ENCODE results near the gene OXSR1. TPM values are rescaled to one million over a fixed set of nuclear protein-coding genes. Genes with fewer than 3 reads are reported as not detected.
"Not testable (repeated sequence)": the region's sequence is repeated elsewhere in the genome, so short reads cannot be mapped to it uniquely, and the experiment has no call there.

Gene OXSR1
- total RNA-seq, 1 donor from 2014 or later: 24.0 TPM

DNA sequence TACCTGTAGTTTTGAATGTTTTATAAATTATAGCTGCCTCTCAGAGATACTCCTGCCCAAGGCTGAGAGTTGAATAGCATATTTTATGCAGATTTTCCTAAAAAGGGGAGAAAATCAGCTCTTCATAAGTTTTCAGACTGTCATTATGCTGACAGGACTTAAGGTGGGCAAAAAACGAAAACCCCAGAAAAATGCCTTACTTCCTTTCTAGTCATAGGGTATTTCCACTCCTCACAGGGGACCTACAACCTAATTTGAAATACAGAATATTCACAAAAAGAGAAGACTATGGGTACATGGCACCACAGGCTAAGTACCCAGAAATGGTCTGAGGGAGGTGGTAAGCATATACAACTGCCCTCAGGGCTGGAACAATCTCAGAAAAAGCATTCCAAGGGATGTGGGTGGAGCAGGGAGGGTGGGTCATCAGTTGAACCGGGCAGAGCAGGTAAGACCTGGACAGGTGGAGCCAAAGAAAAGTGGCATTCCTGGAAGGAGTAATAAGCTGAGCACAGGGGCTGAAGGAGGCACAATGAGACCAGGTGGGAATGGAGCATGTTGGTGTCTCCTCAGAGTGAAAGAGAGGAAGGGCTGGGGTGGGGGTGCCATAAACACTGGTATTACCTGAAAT lies 10.6 kb upstream of the OXSR1 start:
- DNase-seq: no peak
- no peak for ATAC-seq (ENCODE audit: poor library complexity)
- intact Hi-C loops (cut with DNase I): no loop called here

DNA sequence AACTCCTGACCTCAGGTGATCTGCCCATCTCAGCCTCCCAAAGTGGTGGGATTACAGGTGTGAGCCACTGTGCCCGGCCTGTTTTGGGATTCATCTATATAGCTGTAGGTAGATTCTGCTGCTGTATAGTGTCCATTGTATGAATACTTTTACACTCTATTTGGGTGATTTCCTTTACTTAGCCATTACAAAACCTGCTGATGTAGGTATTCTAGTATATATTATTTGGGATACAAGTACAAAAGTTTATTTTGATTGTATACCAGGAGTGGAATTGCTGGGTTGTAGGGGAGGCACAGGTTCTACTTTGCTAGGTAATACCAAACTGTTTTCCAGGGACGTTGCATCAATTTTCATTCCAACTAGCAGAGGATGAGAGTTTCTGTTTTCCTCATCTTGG lies 9.5 kb upstream of the OXSR1 start:
- intact Hi-C loops (cut with DNase I): no loop called here
- no peak for DNase-seq
- no peak for ATAC-seq (ENCODE audit: poor library complexity)

DNA sequence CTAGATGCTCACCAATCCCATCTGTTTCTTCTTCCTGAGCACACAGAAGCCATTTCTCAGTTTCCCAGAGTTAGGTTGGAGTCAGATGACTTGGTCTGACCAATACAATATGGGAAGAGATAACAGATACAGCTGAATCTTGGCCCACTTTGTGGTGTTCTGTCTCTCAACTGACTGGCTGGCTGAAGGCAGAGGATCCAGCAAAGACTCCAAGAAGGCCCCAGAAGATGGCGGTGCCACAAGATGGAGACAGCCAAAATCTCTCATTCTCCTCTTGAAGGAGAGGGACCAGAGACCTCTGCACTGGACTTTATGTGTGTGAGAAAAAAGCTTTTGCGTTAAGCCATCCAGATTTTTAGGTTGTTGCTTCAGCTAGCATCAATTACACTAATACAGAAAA lies 8.2 kb upstream of the OXSR1 start:
- no peak for DNase-seq
- no peak for ATAC-seq (ENCODE audit: poor library complexity)
- intact Hi-C loops (cut with DNase I): no loop called here

DNA sequence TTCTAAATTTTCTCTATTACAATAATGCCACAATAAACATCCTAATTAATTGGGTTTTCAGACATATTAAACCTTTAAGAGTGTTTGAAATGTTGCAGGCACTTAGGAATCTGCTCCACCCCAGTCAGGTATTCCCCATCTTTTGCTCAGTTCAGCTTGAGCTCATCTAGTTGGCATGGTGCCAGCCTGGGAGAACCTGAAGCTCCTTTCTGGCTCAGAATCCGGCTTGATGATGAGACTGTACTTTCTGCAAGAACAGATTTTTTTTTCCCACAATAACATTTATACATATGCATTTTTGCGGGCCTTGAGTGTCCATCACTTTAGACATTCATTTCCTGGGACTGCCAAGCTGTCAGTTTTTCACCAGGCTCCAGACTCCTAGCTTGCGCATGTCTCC lies 7.7 kb upstream of the OXSR1 start:
- intact Hi-C loops (cut with DNase I): no loop called here
- DNase-seq (no peak), ATAC-seq (ENCODE audit: poor library complexity) (no peak)

DNA sequence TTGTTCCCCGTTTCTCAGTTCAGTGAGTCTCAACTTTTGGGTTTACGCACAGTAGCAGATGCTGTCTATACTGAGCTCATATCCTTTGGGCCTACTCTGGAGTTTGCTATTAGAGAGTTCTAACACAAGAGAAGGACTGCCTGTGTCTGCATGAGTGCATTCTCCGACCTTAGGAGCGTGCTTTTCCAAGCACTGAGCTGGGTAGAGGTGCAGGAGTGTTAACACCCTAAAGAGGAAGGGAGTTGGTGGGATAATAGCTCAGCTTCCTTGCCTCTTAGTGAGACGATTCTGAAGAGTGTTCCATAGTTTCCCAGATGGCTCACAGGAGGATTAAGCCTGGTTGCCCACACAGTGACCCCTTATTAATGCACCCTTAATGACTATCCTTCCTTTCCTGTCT lies 6.9 kb upstream of the OXSR1 start:
- no peak for ATAC-seq (ENCODE audit: poor library complexity)
- intact Hi-C loops (cut with DNase I): no loop called here

DNA sequence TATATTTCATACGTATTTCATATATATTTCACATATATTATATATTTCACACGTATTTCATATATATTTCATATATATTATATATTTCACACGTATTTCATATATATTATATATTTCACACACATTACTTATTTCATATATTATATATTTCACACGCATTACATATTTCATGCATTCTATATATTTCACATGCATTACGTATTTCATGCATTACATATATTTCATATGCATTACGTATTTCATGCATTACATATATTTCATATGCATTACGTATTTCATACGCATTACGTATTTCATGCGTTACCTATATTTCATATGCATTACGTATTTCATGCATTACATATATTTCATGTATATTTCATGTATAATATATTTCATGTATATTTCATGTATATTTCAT lies 4.6 kb upstream of the OXSR1 start:
- ATAC-seq (ENCODE audit: poor library complexity); intact Hi-C loops (cut with DNase I); DNase-seq: not testable (repeated sequence)

More for the DNA sequence above, 6.9 kb upstream of the OXSR1 start:
- DNase-seq: no peak

DNA sequence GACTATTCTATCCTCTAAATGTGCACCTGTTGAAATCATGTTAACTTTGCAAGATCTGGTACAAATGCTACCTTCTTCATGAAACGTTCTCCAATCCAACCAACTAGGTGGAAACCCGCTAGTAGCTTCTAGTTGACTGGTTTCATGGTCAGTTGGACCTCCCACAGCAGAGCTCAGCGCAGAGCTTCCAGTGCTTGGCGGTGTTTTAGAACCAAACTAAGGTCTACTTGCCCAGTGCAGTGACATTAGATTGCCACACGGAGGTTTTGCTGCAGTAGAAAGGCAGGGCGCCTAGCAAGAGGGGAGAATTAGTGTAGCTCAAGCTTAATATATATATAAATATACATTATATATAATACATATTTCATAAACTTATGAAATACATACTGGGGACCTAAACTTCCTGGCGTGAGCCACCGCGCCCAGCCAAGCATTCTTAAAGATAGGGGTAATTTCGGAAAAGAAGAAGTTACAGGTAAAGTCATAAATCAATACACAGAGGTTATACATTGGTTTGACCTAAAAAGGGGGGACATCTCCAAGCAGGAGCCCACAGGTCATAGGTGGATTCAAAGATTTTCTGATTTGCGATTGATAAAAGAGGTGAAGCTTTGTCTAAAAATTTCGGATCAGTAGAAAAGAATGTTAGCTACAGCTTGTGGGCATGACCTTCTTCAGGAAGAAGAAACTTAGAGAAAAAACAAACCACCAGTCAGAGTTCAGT lies 2.1 kb upstream of the OXSR1 start:
- DNase-seq (no peak), ATAC-seq (ENCODE audit: poor library complexity) (no peak)
- intact Hi-C loops (cut with DNase I): no loop called here

DNA sequence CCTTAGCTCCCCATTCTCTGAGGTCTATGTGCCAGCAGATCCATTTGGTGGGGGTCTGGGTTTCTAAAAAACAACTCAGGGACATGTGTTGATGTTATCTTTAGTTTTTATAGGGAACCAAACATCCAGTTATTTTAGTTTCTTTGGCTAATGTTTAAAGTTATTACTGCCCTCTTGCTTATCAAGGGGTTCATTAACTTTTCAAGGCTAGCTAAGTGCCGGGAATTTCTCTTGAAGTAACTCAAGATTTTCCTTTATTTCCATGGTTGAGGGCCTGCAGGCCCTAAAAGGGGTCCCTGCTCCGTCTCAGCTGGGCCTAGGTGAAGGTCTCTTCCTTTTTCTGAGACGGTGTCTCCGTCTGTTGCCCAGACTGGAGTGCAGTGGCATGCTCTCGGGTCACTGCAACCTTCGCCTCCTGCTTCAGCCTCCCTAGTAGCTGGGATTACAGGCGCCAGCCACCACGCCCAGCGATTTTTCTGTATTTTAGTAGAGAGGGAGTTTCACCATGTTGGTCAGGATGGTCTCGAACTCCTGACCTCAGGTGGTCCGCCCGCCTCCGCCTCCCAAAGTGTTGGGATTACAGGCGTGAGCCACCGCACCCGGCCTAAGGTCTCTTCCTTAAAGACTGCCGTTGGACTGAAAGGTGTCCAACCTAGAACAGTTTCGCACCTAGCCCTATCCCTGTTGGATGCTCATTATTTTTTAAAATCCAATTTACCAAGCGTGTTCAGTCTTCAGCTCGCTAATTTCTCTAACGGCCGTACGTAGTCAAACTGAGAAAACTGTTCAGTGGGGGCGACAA lies 1.3 kb upstream of the OXSR1 start:
- no peak for DNase-seq
- no peak for ATAC-seq (ENCODE audit: poor library complexity)
- intact Hi-C loops (cut with DNase I): loop anchor here (2.0 kb wide), 1 partner anchor 27 kb away; the partner anchor contains the start of gene ACAA1

DNA sequence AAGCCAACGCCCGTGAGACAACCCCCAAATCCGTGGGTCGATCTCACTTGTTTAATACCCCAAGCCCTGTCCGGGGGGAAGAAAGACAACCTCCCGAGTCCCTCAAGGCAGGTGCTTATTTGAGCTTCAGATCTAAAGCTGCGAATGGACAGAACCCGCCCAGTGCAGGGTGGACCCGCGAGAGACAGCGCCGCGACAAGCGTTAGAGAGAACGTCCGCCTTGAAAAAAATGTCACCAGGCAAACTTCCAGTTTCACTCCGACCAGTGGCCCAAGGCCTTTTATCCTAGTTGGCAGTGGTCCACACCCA lies 740 bp upstream of the OXSR1 start:
- DNase-seq (no peak), ATAC-seq (ENCODE audit: poor library complexity) (no peak)
- intact Hi-C loops (cut with DNase I): loop anchor here (2.0 kb wide), 1 partner anchor 28 kb away; the partner anchor contains the start of gene ACAA1

DNA sequence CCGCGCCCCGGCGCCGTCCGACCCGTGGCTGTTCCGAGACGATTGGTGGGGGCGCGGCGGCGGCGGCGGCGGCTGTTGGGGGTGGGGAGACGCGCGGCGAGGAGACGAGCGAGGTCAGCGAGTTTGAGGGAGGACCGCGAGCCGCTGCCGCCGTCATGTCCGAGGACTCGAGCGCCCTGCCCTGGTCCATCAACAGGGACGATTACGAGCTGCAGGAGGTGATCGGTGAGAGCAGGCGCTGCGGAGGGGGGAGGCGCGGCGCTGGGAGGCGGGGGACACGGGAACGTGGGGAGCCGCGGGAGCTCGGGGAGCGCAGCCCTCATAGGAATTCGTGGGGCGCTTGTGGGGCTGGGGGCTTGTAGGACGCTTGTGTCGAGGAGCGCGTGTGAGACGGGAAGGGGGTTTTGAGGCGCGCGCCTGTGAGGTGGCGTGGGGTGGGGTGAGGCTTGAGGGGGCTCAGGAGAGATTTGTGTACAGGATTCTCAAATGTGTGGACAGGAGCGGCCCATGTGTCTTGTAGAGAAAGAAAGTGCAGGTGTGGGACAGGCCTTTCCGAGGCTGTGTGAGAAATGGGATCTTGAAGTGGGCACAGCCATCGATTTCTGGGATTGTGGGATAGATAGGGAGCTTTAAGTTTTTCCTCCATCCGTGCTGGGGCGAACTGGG lies 518 bp downstream of the OXSR1 start:
- ATAC-seq (ENCODE audit: poor library complexity) (peak; percentile 50), DNase-seq (peak; percentile 78)

DNA sequence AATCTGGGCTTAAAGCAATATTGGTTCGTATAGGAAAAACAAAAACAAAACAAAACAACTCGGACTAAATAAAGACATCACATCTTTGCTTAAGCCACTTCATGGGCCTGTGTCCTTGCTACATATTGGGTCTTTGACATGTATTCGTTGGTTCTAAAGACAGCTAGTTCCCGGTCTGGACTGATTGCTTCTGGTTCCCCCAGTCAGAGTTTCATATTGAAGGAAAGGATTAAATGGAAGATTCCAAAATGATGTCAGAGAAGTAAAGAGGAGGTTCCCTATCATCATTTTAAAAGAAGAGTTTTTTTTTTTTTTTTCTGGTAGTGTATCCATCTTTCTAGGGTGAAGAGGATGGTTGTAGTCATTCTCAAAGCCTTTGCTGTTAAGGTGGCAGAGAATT lies 2.3 kb downstream of the OXSR1 start:
- no peak for DNase-seq
- intact Hi-C loops (cut with DNase I): no loop called here
- no peak for ATAC-seq (ENCODE audit: poor library complexity)

More for the DNA sequence above, 518 bp downstream of the OXSR1 start:
- intact Hi-C loops (cut with DNase I): loop anchor here (2.0 kb wide), 1 partner anchor 29 kb away; the partner anchor contains the start of gene ACAA1

DNA sequence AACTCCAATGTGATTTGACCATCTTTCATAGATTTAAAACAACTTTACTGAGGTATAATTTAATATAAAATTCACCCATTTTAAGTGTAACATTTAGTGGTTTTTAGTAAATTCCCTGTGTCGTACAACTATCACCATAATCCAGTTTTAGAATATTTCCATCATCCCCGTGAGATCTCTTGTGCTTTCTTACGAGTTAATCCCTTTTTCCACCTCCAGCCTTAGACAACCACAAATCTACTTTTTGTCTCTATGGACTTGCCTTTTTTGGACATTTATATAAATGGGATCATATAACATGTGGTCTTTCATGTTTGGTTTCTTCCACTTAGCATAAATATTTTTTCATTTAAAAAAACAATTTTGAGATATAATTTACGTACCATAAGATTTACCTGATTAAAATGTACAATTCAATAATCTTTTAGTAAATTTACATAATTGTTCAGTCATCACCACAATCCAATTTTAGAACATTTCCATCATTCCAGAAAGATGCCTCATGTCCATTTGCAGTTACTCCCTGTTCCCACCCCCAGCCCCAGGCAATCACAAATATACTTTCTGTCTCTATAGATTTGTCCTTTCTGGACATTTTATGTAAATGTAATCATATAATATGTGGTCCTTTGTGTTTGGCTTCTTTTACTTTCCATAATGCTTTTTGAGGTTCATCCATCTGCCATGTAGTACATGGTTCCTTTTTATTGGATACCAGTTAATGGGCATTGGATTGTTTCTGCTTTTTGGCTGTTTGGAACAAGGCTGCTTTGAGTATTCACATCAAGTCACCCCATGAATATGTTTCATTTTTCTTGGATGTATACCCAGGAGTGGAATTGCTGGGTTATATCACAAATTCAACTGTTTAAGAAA lies 3.1 kb downstream of the OXSR1 start:
- DNase-seq: no peak
- no peak for ATAC-seq (ENCODE audit: poor library complexity)
- intact Hi-C loops (cut with DNase I): no loop called here

DNA sequence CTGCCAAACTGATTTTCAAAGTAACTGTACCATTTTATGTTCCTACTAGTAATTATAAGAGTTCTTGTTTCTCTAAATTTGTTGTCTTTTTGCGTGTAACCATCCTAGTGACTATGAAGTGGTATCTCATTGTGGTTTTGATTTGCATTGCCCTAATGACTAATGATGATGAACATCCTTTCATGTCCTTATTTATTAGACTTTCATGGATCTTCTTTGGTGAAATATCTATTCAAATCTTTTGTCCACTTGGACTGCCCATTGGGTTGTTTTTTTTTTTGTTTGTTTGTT lies 3.6 kb downstream of the OXSR1 start:
- no peak for DNase-seq
- intact Hi-C loops (cut with DNase I): no loop called here
- no peak for ATAC-seq (ENCODE audit: poor library complexity)

DNA sequence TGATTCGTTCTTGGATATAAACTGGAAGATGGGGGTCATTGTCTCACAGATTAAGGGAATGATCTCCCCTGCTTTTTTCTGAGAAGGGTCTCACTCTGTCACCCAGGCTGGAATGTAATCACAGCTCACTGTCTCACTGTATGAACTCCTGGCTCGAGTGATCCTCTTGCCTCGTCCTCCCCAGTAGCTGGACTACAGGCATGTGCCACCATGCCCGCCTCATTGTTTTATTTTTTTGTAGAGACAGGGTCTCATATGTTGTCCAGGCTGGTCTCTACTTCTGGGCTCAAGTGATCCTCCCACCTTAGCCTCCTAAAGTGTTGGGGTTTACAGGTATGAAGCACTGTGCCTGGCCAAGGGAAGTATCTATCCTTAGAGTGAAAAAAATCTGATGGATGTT lies 5.4 kb downstream of the OXSR1 start:
- DNase-seq (no peak), ATAC-seq (ENCODE audit: poor library complexity) (no peak)
- intact Hi-C loops (cut with DNase I): no loop called here

DNA sequence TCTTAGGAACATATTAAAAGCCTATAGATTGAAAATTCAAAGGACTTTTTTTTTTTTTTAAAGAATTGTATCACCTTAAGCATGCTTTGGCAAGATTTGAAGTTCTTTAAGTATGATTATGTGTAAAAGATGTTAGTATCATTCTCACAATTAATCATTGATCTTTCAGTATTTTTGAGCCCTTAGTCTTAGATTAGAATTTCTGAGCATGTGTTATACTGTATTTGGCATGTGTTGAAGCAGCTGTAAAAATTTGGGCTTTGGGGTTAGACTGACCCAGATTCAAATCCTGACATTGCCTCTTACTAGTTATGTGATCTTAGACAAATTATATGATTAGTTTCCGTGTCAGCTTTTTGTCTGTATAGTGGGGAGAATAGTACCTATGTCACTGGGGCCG lies 6.3 kb downstream of the OXSR1 start:
- DNase-seq: no peak
- no peak for ATAC-seq (ENCODE audit: poor library complexity)
- intact Hi-C loops (cut with DNase I): no loop called here

DNA sequence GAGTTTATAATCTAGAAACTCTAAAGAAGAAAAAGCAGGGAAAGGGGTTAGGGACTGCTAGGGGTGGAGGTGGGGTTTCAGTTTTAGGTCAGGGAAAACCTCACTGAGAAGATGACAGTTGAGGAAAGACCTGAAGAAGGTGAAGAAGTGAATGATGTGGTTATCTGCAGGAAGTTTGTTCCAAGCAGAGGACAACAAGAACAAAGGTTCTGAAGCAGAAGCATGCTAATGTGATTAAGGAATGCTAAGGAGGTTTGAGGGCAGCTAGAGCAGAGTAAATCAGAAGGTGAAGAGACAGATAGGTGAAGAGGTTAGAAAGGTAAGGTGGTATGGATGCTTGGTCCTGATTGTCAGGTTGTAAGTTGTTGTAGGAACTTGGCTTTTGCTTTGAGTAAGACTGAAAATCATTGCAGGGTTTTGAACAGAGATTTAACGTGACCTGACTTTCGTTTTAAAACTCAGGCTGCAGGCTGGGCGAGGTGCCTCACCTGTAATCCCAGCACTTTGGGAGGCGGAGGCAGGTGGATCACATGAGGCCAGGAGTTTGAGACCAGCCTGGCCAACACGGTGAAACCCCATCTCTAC lies 8.6 kb downstream of the OXSR1 start:
- DNase-seq (no peak), ATAC-seq (ENCODE audit: poor library complexity) (no peak)
- intact Hi-C loops (cut with DNase I): no loop called here

DNA sequence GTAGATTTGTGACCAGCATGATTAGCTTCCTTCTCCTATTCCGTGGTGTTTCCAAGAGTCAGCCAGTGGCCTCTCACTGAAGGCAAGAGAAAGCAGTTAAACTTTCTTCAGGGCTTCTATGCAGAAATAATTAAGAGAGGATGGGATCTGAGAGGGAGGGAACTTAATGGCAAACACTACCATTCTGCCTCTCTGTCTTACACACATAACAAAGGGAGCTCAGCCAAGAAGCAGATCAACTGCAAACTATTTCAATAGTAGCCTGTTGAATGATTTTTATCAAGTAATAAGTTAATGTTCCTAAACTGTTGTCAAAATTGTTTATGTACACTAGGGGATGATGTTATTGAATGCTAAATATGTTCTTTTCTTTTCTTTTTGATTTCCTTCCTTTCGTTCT lies 11.8 kb downstream of the OXSR1 start:
- intact Hi-C loops (cut with DNase I): no loop called here

DNA sequence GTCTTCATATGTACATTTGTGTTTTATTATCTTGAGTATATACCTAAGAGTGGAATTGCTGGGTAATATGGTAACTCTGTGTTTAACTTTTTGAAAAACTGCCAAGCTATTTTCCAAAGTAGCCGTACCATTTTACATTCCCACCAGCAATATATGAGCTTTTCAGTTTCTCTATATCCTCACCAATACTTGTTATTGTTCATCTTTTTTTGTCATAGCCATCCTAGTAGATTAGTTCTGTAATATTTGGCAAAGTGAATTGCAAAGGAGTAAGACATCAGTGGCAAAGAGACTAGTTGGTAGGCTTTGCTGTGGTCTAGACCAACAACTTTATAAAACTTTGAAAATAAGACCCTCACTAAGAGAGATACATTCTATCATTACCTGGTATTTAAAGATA lies 21.4 kb downstream of the OXSR1 start:
- intact Hi-C loops (cut with DNase I): no loop called here
- ATAC-seq (ENCODE audit: poor library complexity) (no peak), DNase-seq (no peak)

More for the DNA sequence above, 11.8 kb downstream of the OXSR1 start:
- ATAC-seq (ENCODE audit: poor library complexity) (no peak), DNase-seq (no peak)
